Natural killer cell treated with Interleukin-12 subunit alpha and Interleukin-12 subunit beta and Interleukin-15 and Interleukin-18, amount 100 ng/mL, for 72 hours (primary cell): ENCODE data around the gene SNX24. TPM values are rescaled to one million over a fixed set of nuclear protein-coding genes. Genes with fewer than 3 reads are reported as not detected.
"Not testable (repeated sequence)": the region's sequence is repeated elsewhere in the genome, so short reads cannot be mapped to it uniquely, and the experiment has no call there.

Source experiments
- ATAC-seq, 2 donors: fragments of 150-1000 bp; cut with Tn5 transposase in 1 of 2; sonication (Bioruptor Pico), chemical (Tn5 transposase) in 1 of 2; 2 replicates each; pipeline ENCODE4 v1.10.0; 2021
- DNase-seq: peaks from one replicate; pipeline ENCODE4 v3.0.0; 2022; ENCODE audit warnings: low spot score
- H3K27ac Mint-ChIP-seq, 2 donors: 1 replicate in 1 of 2; 2 replicates in 1 of 2; pipeline ENCODE4 v1.8.0; 2022; ENCODE audit warnings: mixed read lengths in 2 of 2, mild to moderate bottlenecking in 1 of 2, moderate library complexity in 1 of 2
- H3K27me3 Mint-ChIP-seq, 2 donors: 1 replicate in 1 of 2; 2 replicates in 1 of 2; pipeline ENCODE4 v1.8.0; 2022; ENCODE audit warnings: mixed read lengths in 2 of 2
- H3K36me3 Mint-ChIP-seq: one replicate; pipeline ENCODE4 v1.8.0; 2022; ENCODE audit warnings: mixed read lengths
- H3K4me1 Mint-ChIP-seq, 2 donors: 1 replicate in 1 of 2; 2 replicates in 1 of 2; pipeline ENCODE4 v1.8.0; 2022; ENCODE audit warnings: low read depth in 2 of 2, mixed read lengths in 2 of 2, mild to moderate bottlenecking in 1 of 2
- H3K4me3 Mint-ChIP-seq: one replicate; pipeline ENCODE4 v1.8.0; 2022; ENCODE audit warnings: mixed read lengths
- H3K9me3 Mint-ChIP-seq: 2 replicates; pipeline ENCODE4 v1.8.0; 2022; ENCODE audit warnings: mixed read lengths
- total RNA-seq, 2 donors: library from RNA; stranded (reverse); gene quantifications; one replicate each; pipeline ENCODE4 v1.2.3, GENCODE V29; 2022

SNX24 gene
- total RNA-seq, 2 donors from 2014 or later = 3.8 to 4.7 TPM

GRCh38 chr5:122968056-122968455 is 122.6 kb downstream of the SNX24 start:
- DNase-seq, H3K4me1 Mint-ChIP-seq, ATAC-seq, H3K27ac Mint-ChIP-seq, H3K4me3 Mint-ChIP-seq, H3K27me3 Mint-ChIP-seq, H3K9me3 Mint-ChIP-seq, H3K36me3 Mint-ChIP-seq: not testable (repeated sequence)

DNA sequence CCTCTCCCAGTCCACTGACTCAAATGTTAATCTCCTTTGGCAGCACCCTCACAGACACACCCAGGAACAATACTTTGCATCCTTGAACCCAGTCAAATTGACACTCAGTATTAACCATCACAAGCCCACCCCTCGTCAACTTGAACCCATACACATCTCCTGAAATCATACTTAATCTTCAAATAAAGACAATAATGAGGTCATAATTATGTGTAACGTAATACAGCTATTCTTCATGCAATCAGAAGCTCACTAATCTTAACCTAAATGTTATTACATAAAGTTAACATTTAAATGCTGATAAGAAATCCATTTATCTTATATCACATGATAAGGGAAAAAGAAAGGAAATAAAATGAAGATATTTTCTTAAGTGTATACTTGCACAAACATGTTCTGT is 125.9 kb downstream of the SNX24 start:
- no peak for ATAC-seq
- Mint-ChIP-seq H3K27me3 (no peaks in the 10 kb centered on the region), H3K27ac (no peak overlapping the region), H3K4me1 (no peaks in the 10 kb centered on the region), H3K9me3 (no peaks in the 10 kb centered on the region), H3K36me3 (no peaks in the 10 kb centered on the region), H3K4me3 (no peak overlapping the region)
- no peak for DNase-seq

- Mint-ChIP-seq H3K9me3 (no peaks in the 10 kb centered on the region), H3K27me3 (no peaks in the 10 kb centered on the region), H3K4me3 (no peak overlapping the region), H3K27ac (no peak overlapping the region), H3K36me3 (no peaks in the 10 kb centered on the region), H3K4me1 (no peaks in the 10 kb centered on the region)
- DNase-seq (no peak), ATAC-seq (no peak)
Measured at GRCh38 chr5:122972877-122973276, 127.5 kb downstream of the SNX24 start.

GRCh38 chr5:122973759-122974158 is 128.3 kb downstream of the SNX24 start:
- H3K36me3 Mint-ChIP-seq = not testable (repeated sequence)

DNA sequence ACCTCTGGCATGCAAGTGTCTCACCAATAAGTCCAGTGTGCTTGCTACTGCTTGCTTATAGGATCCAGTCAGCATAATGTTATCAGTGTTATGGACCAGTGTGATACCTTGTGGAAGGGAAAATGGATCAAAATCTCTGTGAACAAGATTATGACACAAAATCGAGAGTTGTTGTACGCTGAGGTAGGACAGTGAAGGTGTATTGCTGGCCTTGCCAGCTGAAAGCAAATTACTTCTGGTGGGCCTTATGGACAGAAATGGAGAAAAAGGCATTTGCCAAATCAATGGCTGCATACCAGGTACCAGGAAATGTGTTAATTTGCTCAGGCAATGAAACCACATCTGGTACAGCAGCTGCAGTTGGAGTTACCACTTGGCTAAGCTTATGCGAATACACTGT is 128.8 kb downstream of the SNX24 start:
- H3K4me3 Mint-ChIP-seq, H3K27me3 Mint-ChIP-seq, H3K9me3 Mint-ChIP-seq, H3K4me1 Mint-ChIP-seq, DNase-seq, H3K27ac Mint-ChIP-seq, H3K36me3 Mint-ChIP-seq, ATAC-seq: not testable (repeated sequence)

More at GRCh38 chr5:122973759-122974158, 128.3 kb downstream of the SNX24 start:
- H3K4me1 Mint-ChIP-seq, H3K9me3 Mint-ChIP-seq, H3K27me3 Mint-ChIP-seq, H3K4me3 Mint-ChIP-seq, DNase-seq, H3K27ac Mint-ChIP-seq, ATAC-seq: not testable (repeated sequence)

- no peak overlapping the region for H3K27ac Mint-ChIP-seq
- DNase-seq (no peak), ATAC-seq (no peak)
- no peaks in the 10 kb centered on the region for H3K27me3 Mint-ChIP-seq
- H3K9me3 Mint-ChIP-seq = no peaks in the 10 kb centered on the region
- H3K36me3 Mint-ChIP-seq = no peaks in the 10 kb centered on the region
- no peaks in the 10 kb centered on the region for H3K4me1 Mint-ChIP-seq
- no peak overlapping the region for H3K4me3 Mint-ChIP-seq
Measured at GRCh38 chr5:122977319-122977718, 131.9 kb downstream of the SNX24 start.

DNA sequence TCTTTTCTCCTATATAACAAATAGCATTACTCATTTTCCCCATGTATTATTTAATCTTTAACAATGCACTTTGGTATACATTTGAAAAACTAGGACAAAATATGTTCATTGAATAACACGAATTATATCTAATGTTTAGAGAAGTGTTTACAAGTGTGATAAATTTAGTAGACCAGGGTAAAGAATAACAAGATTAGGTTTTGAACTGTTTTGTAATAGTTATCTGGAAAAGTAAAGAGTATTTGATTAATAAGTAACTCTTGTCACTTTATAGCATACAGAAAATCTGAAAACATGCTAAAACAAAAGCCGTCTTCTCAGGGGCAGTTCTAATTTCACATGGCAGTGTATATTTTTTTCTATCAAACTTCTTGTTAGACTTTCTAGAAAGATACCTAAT is 132.7 kb downstream of the SNX24 start:
- DNase-seq (no peak), ATAC-seq (no peak)
- H3K9me3 Mint-ChIP-seq = no peaks in the 10 kb centered on the region
- H3K36me3 Mint-ChIP-seq = no peaks in the 10 kb centered on the region
- no peak overlapping the region for H3K4me3 Mint-ChIP-seq
- H3K27ac Mint-ChIP-seq = no peak overlapping the region
- H3K27me3 Mint-ChIP-seq = no peaks in the 10 kb centered on the region
- no peaks in the 10 kb centered on the region for H3K4me1 Mint-ChIP-seq

DNA sequence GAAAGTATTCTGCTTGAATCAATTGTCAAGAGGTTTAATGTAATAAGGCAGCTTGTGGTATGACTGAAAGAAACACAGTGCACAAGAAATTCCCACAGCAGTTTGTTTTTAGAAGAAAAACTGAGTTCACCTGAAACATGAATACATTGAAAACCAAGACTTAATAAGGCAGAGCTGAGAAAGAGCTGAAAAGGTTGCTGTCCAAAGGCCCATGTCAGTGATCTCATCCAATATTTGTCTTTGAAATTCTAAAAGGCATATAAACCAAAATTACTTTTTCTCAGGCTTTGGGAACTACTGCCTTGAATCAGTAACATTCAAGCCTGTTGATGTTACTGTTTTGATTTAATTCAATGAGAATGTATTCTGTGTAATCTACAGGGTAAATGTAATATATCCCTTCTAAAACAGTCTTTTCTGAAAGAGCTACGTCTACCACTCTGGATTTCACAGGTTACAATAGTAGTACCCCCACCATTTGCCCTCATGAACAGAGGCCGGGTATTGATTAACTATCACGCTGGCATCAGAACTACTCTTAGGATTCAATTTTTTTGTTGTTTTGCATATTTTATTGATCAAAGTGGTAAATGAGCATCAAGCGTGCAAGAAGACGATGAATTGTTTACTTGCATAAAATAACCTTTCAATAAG is 133.4 kb downstream of the SNX24 start:
- Mint-ChIP-seq H3K27me3 (no peaks in the 10 kb centered on the region), H3K27ac (no peak overlapping the region), H3K36me3 (no peaks in the 10 kb centered on the region), H3K4me3 (no peak overlapping the region), H3K4me1 (no peaks in the 10 kb centered on the region), H3K9me3 (no peaks in the 10 kb centered on the region)
- ATAC-seq (no peak), DNase-seq (no peak)

- Mint-ChIP-seq H3K4me3 (no peak overlapping the region), H3K27ac (no peak overlapping the region), H3K36me3 (no peaks in the 10 kb centered on the region), H3K27me3 (peaks cover 0 to 2% of the 10 kb centered on the region in 2 donors), H3K4me1 (no peaks in the 10 kb centered on the region), H3K9me3 (no peaks in the 10 kb centered on the region)
- ATAC-seq (no peak), DNase-seq (no peak)
Measured at GRCh38 chr5:122981846-122982245, 136.4 kb downstream of the SNX24 start.

GRCh38 chr5:122982376-122982775 is 137.0 kb downstream of the SNX24 start:
- Mint-ChIP-seq H3K4me1 (no peaks in the 10 kb centered on the region), H3K4me3 (no peak overlapping the region), H3K27ac (no peak overlapping the region), H3K36me3 (no peaks in the 10 kb centered on the region), H3K27me3 (peaks cover 0 to 2% of the 10 kb centered on the region in 2 donors), H3K9me3 (no peaks in the 10 kb centered on the region)
- ATAC-seq (no peak), DNase-seq (no peak)

DNA sequence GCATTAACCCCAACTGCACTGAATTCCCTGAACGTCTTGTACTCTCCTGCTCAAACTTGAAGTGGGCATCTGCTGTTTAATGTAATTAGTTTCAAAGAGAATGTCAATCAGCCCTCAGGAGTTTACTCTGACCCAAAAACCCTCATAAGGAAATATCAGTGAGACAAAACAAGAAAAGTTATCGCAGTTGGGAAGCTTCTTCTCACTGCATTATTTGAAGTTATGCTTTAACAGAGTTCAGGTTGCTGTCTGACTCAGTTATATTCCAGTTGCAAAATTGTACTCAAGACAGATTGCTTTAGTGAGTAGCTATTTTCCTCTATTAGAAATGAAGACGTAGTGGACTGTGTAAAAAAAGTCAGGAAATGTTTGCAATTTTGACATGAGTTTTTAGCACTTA is 139.0 kb downstream of the SNX24 start:
- peaks cover 0 to 2% of the 10 kb centered on the region in 2 donors for H3K27me3 Mint-ChIP-seq
- no peaks in the 10 kb centered on the region for H3K4me1 Mint-ChIP-seq
- no peaks in the 10 kb centered on the region for H3K9me3 Mint-ChIP-seq
- ATAC-seq (no peak), DNase-seq (no peak)
- no peak overlapping the region for H3K27ac Mint-ChIP-seq
- H3K4me3 Mint-ChIP-seq = no peak overlapping the region
- no peaks in the 10 kb centered on the region for H3K36me3 Mint-ChIP-seq

DNA sequence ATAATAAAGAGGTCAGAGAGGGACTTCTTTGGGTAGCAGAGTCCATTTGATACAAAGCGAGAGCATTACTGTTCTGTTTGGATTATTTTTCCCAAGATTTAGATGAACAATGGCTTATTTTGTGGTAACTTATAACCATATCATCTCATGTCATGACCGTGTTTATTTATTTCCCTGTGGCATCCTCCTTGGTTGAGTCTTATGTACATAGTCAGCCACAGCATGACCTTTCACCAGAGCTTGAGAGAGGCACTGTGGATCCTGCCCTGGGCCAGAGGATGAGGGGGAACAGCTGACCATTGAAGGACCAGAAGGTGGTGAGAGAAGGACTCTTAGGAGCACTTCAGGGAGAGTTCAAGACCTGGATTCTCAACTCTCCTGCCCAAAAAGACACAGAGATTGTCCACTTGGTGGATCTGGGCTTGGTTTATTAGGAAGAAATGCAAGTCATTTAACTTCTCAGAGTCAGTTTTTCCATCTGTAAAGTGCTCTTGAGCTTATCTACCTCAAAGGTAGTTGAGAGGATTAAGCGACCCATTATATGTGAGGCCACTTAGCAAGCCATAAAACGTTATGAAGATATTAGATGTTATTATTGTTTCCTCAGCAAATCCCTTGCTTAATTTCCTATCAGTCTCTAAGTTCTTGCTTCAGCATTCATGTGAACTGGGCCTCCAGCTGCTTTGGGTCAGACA is 139.7 kb downstream of the SNX24 start:
- Mint-ChIP-seq H3K36me3 (no peaks in the 10 kb centered on the region), H3K9me3 (no peaks in the 10 kb centered on the region), H3K27me3 (peaks cover 0 to 2% of the 10 kb centered on the region in 2 donors), H3K4me1 (no peaks in the 10 kb centered on the region), H3K27ac (no peak overlapping the region), H3K4me3 (no peak overlapping the region)
- DNase-seq = no peak
- no peak for ATAC-seq

- Mint-ChIP-seq H3K4me3 (no peak overlapping the region), H3K27me3 (peaks cover 0 to 2% of the 10 kb centered on the region in 2 donors), H3K36me3 (no peaks in the 10 kb centered on the region), H3K4me1 (no peaks in the 10 kb centered on the region), H3K9me3 (no peaks in the 10 kb centered on the region), H3K27ac (no peak overlapping the region)
- no peak for DNase-seq
- ATAC-seq = no peak
Measured at GRCh38 chr5:122985954-122986721, 140.7 kb downstream of the SNX24 start.

- H3K27ac Mint-ChIP-seq = no peak overlapping the region
- ATAC-seq (no peak), DNase-seq (no peak)
- no peaks in the 10 kb centered on the region for H3K9me3 Mint-ChIP-seq
- H3K4me3 Mint-ChIP-seq = no peak overlapping the region
- H3K36me3 Mint-ChIP-seq = no peaks in the 10 kb centered on the region
- peaks cover 2 to 7% of the 10 kb centered on the region in 2 donors for H3K4me1 Mint-ChIP-seq
- no peaks in the 10 kb centered on the region for H3K27me3 Mint-ChIP-seq
Measured at GRCh38 chr5:122996091-122996490, 150.7 kb downstream of the SNX24 start.
